HG02970 (cell line): ENCODE results near the gene GOLPH3.

Source experiments
- ATAC-seq: cut with Tn5 transposase; IDR thresholded peaks from one replicate; pipeline ENCODE4 v1.9.1; 2021; ENCODE audit warnings: mild to moderate bottlenecking, moderate library complexity, moderate number of reproducible peaks; ENCODE audit not compliant: unreplicated experiment, low FRiP score

Gene GOLPH3

DNA sequence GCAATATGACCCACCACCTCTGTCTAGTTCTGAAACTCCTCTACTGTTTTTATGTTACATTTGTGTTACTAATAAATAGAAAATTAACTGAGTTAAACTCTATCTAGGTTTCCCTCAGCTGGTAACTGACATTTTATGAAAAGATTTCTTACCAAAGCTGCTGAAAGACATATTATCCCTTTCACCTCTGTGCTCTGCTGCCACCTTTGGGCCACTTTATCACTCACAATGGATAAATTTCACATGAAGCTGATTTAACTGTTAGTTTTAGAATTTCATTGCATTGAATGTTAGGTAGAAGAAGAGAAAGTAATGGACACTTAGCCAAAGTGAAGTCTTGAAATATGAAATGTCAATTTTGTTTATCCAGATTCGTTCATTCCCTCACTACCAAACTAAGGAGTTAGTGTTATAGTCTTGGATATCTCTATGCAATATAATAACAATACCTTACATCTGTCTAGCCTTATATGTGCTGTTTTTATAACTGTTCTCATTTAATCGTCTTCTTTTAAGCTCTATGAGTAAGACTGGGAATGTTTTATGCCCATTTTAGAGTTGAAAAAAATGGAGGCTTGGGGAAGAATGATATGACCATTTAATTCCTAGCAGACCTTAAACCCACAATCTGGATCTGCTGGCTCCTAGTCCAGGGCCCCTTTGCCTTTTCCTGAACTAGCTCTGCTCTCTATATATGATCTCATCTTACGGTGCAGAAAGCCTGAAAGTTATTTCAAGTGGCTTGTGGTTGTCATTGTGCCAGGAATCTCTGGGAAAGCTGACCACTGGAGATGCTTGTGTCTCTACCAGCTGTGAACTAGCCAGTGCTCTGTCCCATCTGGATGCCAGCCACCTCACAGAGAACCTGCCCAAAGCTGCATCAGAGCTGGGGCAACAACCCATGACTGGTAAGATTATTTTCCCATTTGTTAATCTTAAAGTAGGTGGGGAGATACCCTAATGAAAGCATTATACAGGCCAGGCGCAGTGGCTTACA lies 97.1 kb downstream of the GOLPH3 start:
- no peak for ATAC-seq
